Measurements from ENCODE around the gene EDNRA.

DNA sequence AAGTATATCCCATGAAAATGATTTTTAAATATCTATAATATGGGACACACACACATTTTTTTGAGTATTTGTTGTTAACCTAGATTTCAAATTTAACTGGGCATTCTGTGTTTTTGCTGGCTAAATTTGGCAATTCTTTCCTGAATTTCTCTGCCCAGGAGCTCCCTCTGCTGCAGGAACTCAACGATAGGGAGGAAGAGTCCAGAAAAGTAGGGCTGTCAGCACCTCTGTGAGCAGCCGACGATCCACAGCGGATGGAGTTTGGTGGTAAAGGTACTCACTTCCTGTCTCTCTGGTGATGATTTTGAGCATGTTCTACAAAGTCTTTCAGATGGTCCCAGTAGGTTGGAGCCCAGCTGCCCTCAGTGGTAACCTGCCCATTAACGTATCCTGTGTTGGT, 113.2 kb downstream of the EDNRA start:
- TF ChIP-seq, protein P1, sequence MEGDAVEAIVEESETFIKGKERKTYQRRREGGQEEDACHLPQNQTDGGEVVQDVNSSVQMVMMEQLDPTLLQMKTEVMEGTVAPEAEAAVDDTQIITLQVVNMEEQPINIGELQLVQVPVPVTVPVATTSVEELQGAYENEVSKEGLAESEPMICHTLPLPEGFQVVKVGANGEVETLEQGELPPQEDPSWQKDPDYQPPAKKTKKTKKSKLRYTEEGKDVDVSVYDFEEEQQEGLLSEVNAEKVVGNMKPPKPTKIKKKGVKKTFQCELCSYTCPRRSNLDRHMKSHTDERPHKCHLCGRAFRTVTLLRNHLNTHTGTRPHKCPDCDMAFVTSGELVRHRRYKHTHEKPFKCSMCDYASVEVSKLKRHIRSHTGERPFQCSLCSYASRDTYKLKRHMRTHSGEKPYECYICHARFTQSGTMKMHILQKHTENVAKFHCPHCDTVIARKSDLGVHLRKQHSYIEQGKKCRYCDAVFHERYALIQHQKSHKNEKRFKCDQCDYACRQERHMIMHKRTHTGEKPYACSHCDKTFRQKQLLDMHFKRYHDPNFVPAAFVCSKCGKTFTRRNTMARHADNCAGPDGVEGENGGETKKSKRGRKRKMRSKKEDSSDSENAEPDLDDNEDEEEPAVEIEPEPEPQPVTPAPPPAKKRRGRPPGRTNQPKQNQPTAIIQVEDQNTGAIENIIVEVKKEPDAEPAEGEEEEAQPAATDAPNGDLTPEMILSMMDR (conservative IDR thresholded peaks at IDR 0.05), result no peak
- no peak for TF ChIP-seq EZH2 (IDR thresholded peaks at IDR 0.05; ENCODE audit: low read depth)
